ENCODE results near the gene PIGC. TPM values are rescaled to one million over a fixed set of nuclear protein-coding genes. Genes with fewer than 3 reads are reported as not detected.

Gene PIGC
- total RNA-seq, 1 experiment from 2014 or later, result 29.2 TPM

- CTCF ChIA-PET, result no interaction called here
- Mint-ChIP-seq H3K4me1 (ENCODE audit: low read depth, unreplicated experiment) (peaks cover 55% of the 10 kb centered on the region), H3K4me3 (ENCODE audit: low read depth, unreplicated experiment) (no peak overlapping the region), H3K27me3 (ENCODE audit: unreplicated experiment) (no peaks in the 10 kb centered on the region), H3K27ac (ENCODE audit: unreplicated experiment) (no peak overlapping the region), H3K9me3 (ENCODE audit: low read depth, unreplicated experiment) (no peaks in the 10 kb centered on the region), H3K36me3 (ENCODE audit: insufficient read depth, unreplicated experiment) (peaks cover 7% of the 10 kb centered on the region)
- no peak for DNase-seq
- BruUV-seq (replicated peaks), result no TSS peak
- intact Hi-C loops (cut with micrococcal nuclease; ENCODE audit: unreplicated experiment), result loop anchor here (5.0 to 10.0 kb wide), 3 partner anchors 118 to 591 kb away; no protein-coding TSS in a partner anchor
- TF ChIP-seq CTCF (IDR thresholded peaks at IDR 0.05; ENCODE audit: unreplicated experiment), result no peak
These were observed 48.3 kb downstream of the PIGC start for GRCh38 chr1:172395576-172395975.

- Mint-ChIP-seq H3K27me3 (ENCODE audit: unreplicated experiment) (no peaks in the 10 kb centered on the region), H3K4me1 (ENCODE audit: low read depth, unreplicated experiment) (peaks cover 52% of the 10 kb centered on the region), H3K9me3 (ENCODE audit: low read depth, unreplicated experiment) (no peaks in the 10 kb centered on the region), H3K27ac (ENCODE audit: unreplicated experiment) (peak overlapping the region; percentile 70), H3K4me3 (ENCODE audit: low read depth, unreplicated experiment) (no peak overlapping the region), H3K36me3 (ENCODE audit: insufficient read depth, unreplicated experiment) (peaks cover 7% of the 10 kb centered on the region)
- TF ChIP-seq CTCF (IDR thresholded peaks at IDR 0.05; ENCODE audit: unreplicated experiment), result no peak
- no peak for DNase-seq
- CTCF ChIA-PET, result interaction anchor here (0.5 to 1.6 kb wide), 9 partner anchors 11 to 392 kb away, joined by 3 to 8 read pairs (median 4); partner anchors contain the start of gene PIGC
- BruUV-seq (replicated peaks), result no TSS peak
- intact Hi-C loops (cut with micrococcal nuclease; ENCODE audit: unreplicated experiment), result loop anchor here (5.0 to 10.0 kb wide), 3 partner anchors 118 to 590 kb away; no protein-coding TSS in a partner anchor
These were observed 49.1 kb downstream of the PIGC start for GRCh38 chr1:172394811-172395210.

- Mint-ChIP-seq H3K27ac (ENCODE audit: unreplicated experiment) (peak overlapping the region; percentile 70), H3K4me3 (ENCODE audit: low read depth, unreplicated experiment) (peak overlapping the region; percentile 32)
- peak; percentile 29 for DNase-seq
These were observed 49.6 kb downstream of the PIGC start for GRCh38 chr1:172394141-172394751.

GRCh38 chr1:172393354-172393753, 50.5 kb downstream of the PIGC start:
- no peaks in the 10 kb centered on the region for H3K36me3 Mint-ChIP-seq (ENCODE audit: insufficient read depth, unreplicated experiment)
- no peaks in the 10 kb centered on the region for H3K9me3 Mint-ChIP-seq (ENCODE audit: low read depth, unreplicated experiment)
- intact Hi-C loops (cut with micrococcal nuclease; ENCODE audit: unreplicated experiment), result loop anchor here (10.0 kb wide), 1 partner anchor 589 kb away; no protein-coding TSS in a partner anchor
- peaks cover 38% of the 10 kb centered on the region for H3K4me1 Mint-ChIP-seq (ENCODE audit: low read depth, unreplicated experiment)
- CTCF ChIA-PET, result interaction anchor here (1.6 kb wide), 1 partner anchor 9 kb away, joined by 5 read pairs; no protein-coding TSS in a partner anchor
- DNase-seq, result no peak
- no TSS peak for BruUV-seq (replicated peaks)
- H3K4me3 Mint-ChIP-seq (ENCODE audit: low read depth, unreplicated experiment), result no peak overlapping the region
- no peak overlapping the region for H3K27ac Mint-ChIP-seq (ENCODE audit: unreplicated experiment)
- no peak for TF ChIP-seq CTCF (IDR thresholded peaks at IDR 0.05; ENCODE audit: unreplicated experiment)
- H3K27me3 Mint-ChIP-seq (ENCODE audit: unreplicated experiment), result no peaks in the 10 kb centered on the region

More at GRCh38 chr1:172394141-172394751, 49.6 kb downstream of the PIGC start:
- intact Hi-C loops (cut with micrococcal nuclease; ENCODE audit: unreplicated experiment), result loop anchor here (10.0 kb wide), 1 partner anchor 589 kb away; no protein-coding TSS in a partner anchor
- Mint-ChIP-seq H3K9me3 (ENCODE audit: low read depth, unreplicated experiment) (no peaks in the 10 kb centered on the region), H3K27me3 (ENCODE audit: unreplicated experiment) (no peaks in the 10 kb centered on the region), H3K36me3 (ENCODE audit: insufficient read depth, unreplicated experiment) (peaks cover 2% of the 10 kb centered on the region), H3K4me1 (ENCODE audit: low read depth, unreplicated experiment) (peaks cover 47% of the 10 kb centered on the region)
- no peak for TF ChIP-seq CTCF (IDR thresholded peaks at IDR 0.05; ENCODE audit: unreplicated experiment)
- CTCF ChIA-PET, result interaction anchor here (0.5 to 1.6 kb wide), 9 partner anchors 10 to 392 kb away, joined by 3 to 8 read pairs (median 4); partner anchors contain the start of gene PIGC
- no TSS peak for BruUV-seq (replicated peaks)
